Right lobe of liver (tissue), 4 donors: ENCODE measurements around the gene SYCE3.

Source experiments
- CTCF ChIP-seq, 4 donors: fragments of 200-600 bp in 3 of 4; fragments of 450-650 bp in 1 of 4; IDR thresholded peaks; one replicate each; pipeline versions ENCODE4 v1.5.1 to v1.8.0; 2016 to 2022; ENCODE audit warnings: antibody characterized with exemption in 4 of 4, mild to moderate bottlenecking in 2 of 4
- POLR2A ChIP-seq: fragments of 450-650 bp; IDR thresholded peaks from one replicate; pipeline ENCODE4 v1.6.1; 2017; ENCODE audit warnings: antibody characterized with exemption, mild to moderate bottlenecking
- donor health status: DM: no; HTN: no; CAD: no.
- donor health status: DM: no; HTN: no; CAD: no.
- donor health status: DM: no; HTN: yes; CAD: no.

- TF ChIP-seq POLR2A (no peak), CTCF (IDR thresholded peaks at IDR 0.05) (no peak)
Observed at GRCh38 chr22:50563413-50564160, 868 bp upstream of the SYCE3 start.
